ENCODE results near the gene TAL2. TPM values are rescaled to one million over a fixed set of nuclear protein-coding genes. Genes with fewer than 3 reads are reported as not detected.
A peak's percentile ranks its signal among the peaks of the same experiment; 100 is the strongest.

TAL2 gene
- total and polyA plus RNA-seq, 10 of the 15 experiments (the other 5 are each of a cell fraction or from before 2014, with no cell fraction given) = 0.16 to 0.51 (median 0.34) TPM; not detected in 1

DNA sequence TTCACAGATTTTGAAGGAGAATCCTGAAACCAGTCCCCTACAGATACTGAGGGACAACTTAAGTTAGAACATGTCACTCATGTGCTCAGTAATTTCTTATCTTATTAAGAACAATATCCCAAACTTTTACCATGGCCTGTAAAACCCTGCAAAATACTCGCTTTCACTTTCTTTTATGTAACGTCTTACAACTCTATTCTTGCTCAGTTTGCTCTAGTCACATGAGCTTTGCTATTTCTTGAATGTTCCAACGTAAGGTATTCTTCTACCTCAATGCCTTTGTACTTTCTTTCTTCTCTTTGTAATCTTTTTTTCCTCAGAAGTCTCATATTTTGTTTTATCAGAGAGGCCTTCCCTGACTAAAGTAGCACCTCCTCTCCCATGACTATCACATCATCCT, 46.1 kb downstream of the TAL2 start:
- H2AFZ ChIP-seq (ENCODE audit: control insufficient read depth, low read depth, low read length) = peak overlapping the region; percentile 77
- in situ Hi-C loops (cut with MboI) (no loop called here), intact Hi-C loops (cut with micrococcal nuclease; ENCODE audit: unreplicated experiment) (loop anchor here (5.0 kb wide), 1 partner anchor 151 kb away; the partner anchor contains the start of gene FKTN)
- WGBS (ENCODE audit: insufficient coverage, insufficient replicate concordance, low lambda C conversion rate, missing lambda C conversion rate) = 86% methylated on average over 3 of the region's 3 CpGs
- peak overlapping the region; percentile 54; the same call in 1 of the 2 replicates for H3K4me3 ChIP-seq
- FAIRE-seq = peak; percentile 77
- BruUV-seq (replicated peaks) = no TSS peak
- peak; percentile 65 for ATAC-seq
- peak overlapping the region; percentile 75 for H3K4me2 ChIP-seq (ENCODE audit: control insufficient read depth, insufficient read depth)
- H3K9me3 ChIP-seq (replicated peaks; ENCODE audit: control insufficient read depth, insufficient read depth, low read length) = no peaks in the 10 kb centered on the region
- no peak for TF ChIP-seq ZBTB11 (CRISPR knock-in tag; IDR thresholded peaks at IDR 0.05)
- no peak for TF ChIP-seq STAT3 (IDR thresholded peaks at IDR 0.05; ENCODE audit: low read depth, low read length)
- TF ChIP-seq BHLHE40 (IDR thresholded peaks at IDR 0.05; ENCODE audit: borderline replicate concordance in 1 of 2, low read depth in 2 of 2, low read length in 1 of 2) = no peak
- TF ChIP-seq MXI1 (IDR thresholded peaks at IDR 0.05; ENCODE audit: low read depth, low read length) = no peak
- no peak for TF ChIP-seq ZNF592 (IDR thresholded peaks at IDR 0.05)
- no peak for TF ChIP-seq RFX5 (IDR thresholded peaks at IDR 0.05; ENCODE audit: low read depth, low read length)
- peak; percentile 59 for TF ChIP-seq RAD51 (IDR thresholded peaks at IDR 0.05)
- no peak for TF ChIP-seq HCFC1 (IDR thresholded peaks at IDR 0.05; ENCODE audit: low read length)
- TF ChIP-seq BCL11A (IDR thresholded peaks at IDR 0.05; ENCODE audit: low read depth, low read length) = no peak
- ChIA-PET SMC1A (ENCODE audit: uncharacterized antibody, unreplicated experiment) (interaction anchor here (1.0 to 2.0 kb wide), 5 partner anchors 10 to 178 kb away, joined by 3 to 12 read pairs (median 7); partner anchors contain the start of gene TMEM38B), RAD21 (ENCODE audit: unreplicated experiment) (interaction anchor here (1.4 to 2.9 kb wide), 3 partner anchors 8 to 15 kb away, joined by 3 to 12 read pairs (median 5); partner anchors contain the start of gene TMEM38B), POLR2A (interaction anchor here (1.1 kb wide), 1 partner anchor 14 kb away, joined by 6 read pairs; the partner anchor contains the start of gene TMEM38B), CTCF (interaction anchor here (1.0 to 1.5 kb wide), 3 partner anchors 10 to 13 kb away, joined by 3 to 11 read pairs (median 3); no protein-coding TSS in a partner anchor)
- no peaks in the 10 kb centered on the region; a peak in 1 of 4 replicates for H3K36me3 ChIP-seq (ENCODE audit: control insufficient read depth in 2 of 2, insufficient read depth in 2 of 2, low read length in 1 of 2)
- peak overlapping the region; percentile 52 for H3K27ac ChIP-seq (ENCODE audit: control insufficient read depth, insufficient read depth)
- no peaks in the 10 kb centered on the region for H3K79me2 ChIP-seq (ENCODE audit: control insufficient read depth, insufficient read depth, low read length)
- no peaks in the 10 kb centered on the region for H3K4me1 ChIP-seq (ENCODE audit: control insufficient read depth, insufficient read depth, low read length)
- no peak for DNase-seq (ENCODE audit: low read depth, low spot score)
- no peaks in the 10 kb centered on the region for H3K27me3 ChIP-seq (replicated peaks in 1 of 2; ENCODE audit: control insufficient read depth in 2 of 2, insufficient read depth in 2 of 2, low read length in 1 of 2)
- H4K20me1 ChIP-seq (ENCODE audit: control insufficient read depth, insufficient read depth) = no peaks in the 10 kb centered on the region
- no peak overlapping the region for H3K9ac ChIP-seq (ENCODE audit: control insufficient read depth, insufficient read depth, low read length)
